ENCODE results near the gene STPG1.

STPG1 gene

GRCh38 chr1:24337455-24337854, 76.1 kb downstream of the STPG1 start:
- no peak for DNase-seq
- TF ChIP-seq CTCF (IDR thresholded peaks at IDR 0.05; ENCODE audit: borderline replicate concordance, extremely low read depth, low read length, poor library complexity, severe bottlenecking) (no peak), EZH2 (IDR thresholded peaks at IDR 0.05; ENCODE audit: borderline replicate concordance, low read depth, low read length, severe bottlenecking) (no peak)
- Histone ChIP-seq H2AFZ (ENCODE audit: low read depth, low read length) (no peak overlapping the region), H3K27ac (ENCODE audit: low read length) (no peak overlapping the region), H3K4me2 (ENCODE audit: insufficient read depth, low read length) (no peak overlapping the region), H3K79me2 (ENCODE audit: insufficient read depth, low read length) (no peaks in the 10 kb centered on the region), H3K27me3 (ENCODE audit: insufficient read depth, low read length, poor library complexity) (peaks cover 43% of the 10 kb centered on the region), H3K9ac (ENCODE audit: low read depth, low read length) (no peak overlapping the region), H3K36me3 (ENCODE audit: insufficient read depth, low read length) (no peaks in the 10 kb centered on the region), H3K4me3 (ENCODE audit: low read depth in 1 of 2, low read length in 2 of 2) (no peak overlapping the region), H3K4me1 (ENCODE audit: insufficient read depth, low read length) (no peaks in the 10 kb centered on the region), H4K20me1 (ENCODE audit: insufficient read depth, low read length) (peaks cover 17% of the 10 kb centered on the region), H3K9me3 (ENCODE audit: insufficient read depth, low read length, severe bottlenecking) (no peaks in the 10 kb centered on the region)
- no peak for ATAC-seq (ENCODE audit: insufficient read depth, low read depth)

- no peaks in the 10 kb centered on the region for H3K79me2 ChIP-seq (ENCODE audit: insufficient read depth, low read length)
- peaks cover 12% of the 10 kb centered on the region for H4K20me1 ChIP-seq (ENCODE audit: insufficient read depth, low read length)
- H3K4me3 ChIP-seq (ENCODE audit: low read depth in 1 of 2, low read length in 2 of 2): no peak overlapping the region
- no peak overlapping the region for H3K9ac ChIP-seq (ENCODE audit: low read depth, low read length)
- no peaks in the 10 kb centered on the region for H3K36me3 ChIP-seq (ENCODE audit: insufficient read depth, low read length)
- no peak overlapping the region for H3K4me2 ChIP-seq (ENCODE audit: insufficient read depth, low read length)
- peaks cover 48% of the 10 kb centered on the region for H3K27me3 ChIP-seq (ENCODE audit: insufficient read depth, low read length, poor library complexity)
- ATAC-seq (ENCODE audit: insufficient read depth, low read depth): no peak
- no peak overlapping the region for H3K27ac ChIP-seq (ENCODE audit: low read length)
- H3K4me1 ChIP-seq (ENCODE audit: insufficient read depth, low read length): no peaks in the 10 kb centered on the region
- H2AFZ ChIP-seq (ENCODE audit: low read depth, low read length): no peak overlapping the region
- TF ChIP-seq CTCF (IDR thresholded peaks at IDR 0.05; ENCODE audit: borderline replicate concordance, extremely low read depth, low read length, poor library complexity, severe bottlenecking): no peak
- TF ChIP-seq EZH2 (IDR thresholded peaks at IDR 0.05; ENCODE audit: borderline replicate concordance, low read depth, low read length, severe bottlenecking): no peak
- DNase-seq: no peak
- no peaks in the 10 kb centered on the region for H3K9me3 ChIP-seq (ENCODE audit: insufficient read depth, low read length, severe bottlenecking)
Observed at GRCh38 chr1:24336075-24336474, 77.5 kb downstream of the STPG1 start.

- Histone ChIP-seq H3K4me2 (ENCODE audit: insufficient read depth, low read length) (no peak overlapping the region), H3K4me1 (ENCODE audit: insufficient read depth, low read length) (no peaks in the 10 kb centered on the region), H3K27ac (ENCODE audit: low read length) (no peak overlapping the region), H4K20me1 (ENCODE audit: insufficient read depth, low read length) (peaks cover 15% of the 10 kb centered on the region), H3K4me3 (ENCODE audit: low read depth in 1 of 2, low read length in 2 of 2) (no peak overlapping the region), H3K79me2 (ENCODE audit: insufficient read depth, low read length) (no peaks in the 10 kb centered on the region), H3K36me3 (ENCODE audit: insufficient read depth, low read length) (no peaks in the 10 kb centered on the region), H2AFZ (ENCODE audit: low read depth, low read length) (no peak overlapping the region), H3K9me3 (ENCODE audit: insufficient read depth, low read length, severe bottlenecking) (no peaks in the 10 kb centered on the region), H3K9ac (ENCODE audit: low read depth, low read length) (no peak overlapping the region), H3K27me3 (ENCODE audit: insufficient read depth, low read length, poor library complexity) (peaks cover 70% of the 10 kb centered on the region)
- no peak for ATAC-seq (ENCODE audit: insufficient read depth, low read depth)
- DNase-seq: no peak
- TF ChIP-seq EZH2 (IDR thresholded peaks at IDR 0.05; ENCODE audit: borderline replicate concordance, low read depth, low read length, severe bottlenecking) (no peak), CTCF (IDR thresholded peaks at IDR 0.05; ENCODE audit: borderline replicate concordance, extremely low read depth, low read length, poor library complexity, severe bottlenecking) (no peak)
Observed at GRCh38 chr1:24331961-24332673, 81.5 kb downstream of the STPG1 start.
